Measurements from ENCODE around the gene KRTAP20-4. TPM values are rescaled to one million over a fixed set of nuclear protein-coding genes. Genes with fewer than 3 reads are reported as not detected.

Gene KRTAP20-4
- total RNA-seq, 1 donor from 2014 or later, result not detected

GRCh38 chr21:30646904-30647414 lies 26.5 kb downstream of the KRTAP20-4 start:
- no peak for DNase-seq (ENCODE audit: low read depth, low spot score)

- DNase-seq (ENCODE audit: low read depth, low spot score), result no peak
Observed at GRCh38 chr21:30652891-30653290, 32.5 kb downstream of the KRTAP20-4 start.

- no peak for DNase-seq (ENCODE audit: low read depth, low spot score)
Observed at GRCh38 chr21:30668776-30669175, 48.3 kb downstream of the KRTAP20-4 start.

Other genes with a start within 250 kb of the KRTAP20-4 start
- gene KRTAP13-2, start 248.4 kb upstream of the KRTAP20-4 start, total RNA-seq, result not detected in 2 replicates
- not detected in 2 replicates for gene KRTAP13-1, start 224.6 kb upstream of the KRTAP20-4 start, total RNA-seq
- not detected in 2 replicates for gene KRTAP13-3, start 194.7 kb upstream of the KRTAP20-4 start, total RNA-seq
- gene KRTAP13-4, start 190.4 kb upstream of the KRTAP20-4 start, total RNA-seq, result not detected in 2 replicates
- not detected in 2 replicates for gene KRTAP15-1, start 180.4 kb upstream of the KRTAP20-4 start, total RNA-seq
- not detected in 2 replicates for gene KRTAP19-1, start 140.3 kb upstream of the KRTAP20-4 start, total RNA-seq
- gene KRTAP19-2, start 133.2 kb upstream of the KRTAP20-4 start, total RNA-seq, result not detected in 2 replicates
- not detected in 2 replicates for gene KRTAP19-3, start 128.6 kb upstream of the KRTAP20-4 start, total RNA-seq
- not detected in 2 replicates for gene KRTAP19-4, start 123.5 kb upstream of the KRTAP20-4 start, total RNA-seq
- gene KRTAP19-5, start 118.5 kb upstream of the KRTAP20-4 start, total RNA-seq, result not detected in 2 replicates
- not detected in 2 replicates for gene KRTAP19-6, start 78.8 kb upstream of the KRTAP20-4 start, total RNA-seq
- not detected in 2 replicates for gene KRTAP19-7, start 59.3 kb upstream of the KRTAP20-4 start, total RNA-seq
- not detected in 2 replicates for gene KRTAP22-2, start 30.2 kb upstream of the KRTAP20-4 start, total RNA-seq
- gene KRTAP6-3, start 28.2 kb upstream of the KRTAP20-4 start, total RNA-seq, result not detected in 2 replicates
- not detected in 2 replicates for gene KRTAP6-2, start 21.7 kb upstream of the KRTAP20-4 start, total RNA-seq
- gene KRTAP22-1, start 19.5 kb upstream of the KRTAP20-4 start, total RNA-seq, result not detected in 2 replicates
- gene KRTAP6-1, start 6.7 kb upstream of the KRTAP20-4 start, total RNA-seq, result not detected in 2 replicates
- not detected in 2 replicates for gene KRTAP20-1, start 4.2 kb upstream of the KRTAP20-4 start, total RNA-seq
- gene KRTAP20-2, start 14.6 kb downstream of the KRTAP20-4 start, total RNA-seq, result not detected in 2 replicates
- gene KRTAP20-3, start 22.2 kb downstream of the KRTAP20-4 start, total RNA-seq, result not detected in 2 replicates
- not detected in 2 replicates for gene KRTAP21-3, start 98.2 kb downstream of the KRTAP20-4 start, total RNA-seq
- not detected in 2 replicates for gene KRTAP21-2, start 126.6 kb downstream of the KRTAP20-4 start, total RNA-seq
- not detected in 2 replicates for gene KRTAP21-1, start 134.8 kb downstream of the KRTAP20-4 start, total RNA-seq
- gene KRTAP8-1, start 192.6 kb downstream of the KRTAP20-4 start, total RNA-seq, result not detected in 2 replicates
- gene KRTAP7-1, start 209.1 kb downstream of the KRTAP20-4 start, total RNA-seq, result not detected in 2 replicates

Measured in pulmonary artery endothelial cell (primary cell).